ENCODE data around the gene CHST8.
"Not testable (repeated sequence)": the region's sequence is repeated elsewhere in the genome, so short reads cannot be mapped to it uniquely, and the experiment has no call there.

The CHST8 gene

DNA sequence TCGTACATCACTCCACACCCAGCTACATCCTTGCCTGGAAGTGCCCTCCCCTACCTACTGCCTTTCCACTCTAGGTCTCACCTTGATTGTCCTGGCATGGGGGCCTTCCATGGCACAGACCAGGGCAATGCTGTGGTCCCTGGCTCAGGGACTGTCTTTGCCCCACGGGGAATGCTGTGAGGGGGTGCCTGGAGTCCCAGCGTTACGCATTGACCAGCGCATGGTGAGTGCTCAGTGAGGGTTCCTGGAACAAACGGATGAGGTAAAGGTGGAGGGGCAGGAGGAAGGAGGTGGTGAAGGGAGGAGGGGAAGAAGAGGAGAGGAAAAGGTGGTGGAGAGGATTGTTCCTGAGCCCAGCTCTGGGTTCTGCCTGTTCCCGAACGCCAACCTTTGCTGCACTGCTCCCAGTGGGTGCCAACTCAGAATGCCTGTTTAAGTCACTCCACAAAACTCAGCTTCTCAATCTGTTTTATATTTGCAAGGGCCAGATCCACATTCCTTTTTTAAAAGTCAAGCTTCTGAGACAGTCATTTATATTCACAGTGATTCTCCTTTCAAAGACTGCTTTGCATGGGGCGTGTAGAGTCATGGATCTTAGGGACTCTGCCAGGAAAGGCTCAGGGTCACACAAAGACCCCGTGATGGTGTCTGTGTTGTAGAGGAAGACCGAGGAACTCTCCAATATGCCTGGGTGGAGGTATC, 40.8 kb downstream of the CHST8 start:
- H3K4me3 ChIP-seq (ENCODE audit: insufficient read depth, low read length, poor library complexity, severe bottlenecking), result no peak overlapping the region
- H3K27me3 ChIP-seq (ENCODE audit: low read length), result no peaks in the 10 kb centered on the region
- H3K36me3 ChIP-seq (ENCODE audit: low read length), result no peaks in the 10 kb centered on the region
- no peaks in the 10 kb centered on the region for H4K20me1 ChIP-seq (ENCODE audit: low read depth, low read length)
- no peaks in the 10 kb centered on the region for H3K79me2 ChIP-seq (ENCODE audit: insufficient read depth, low read length)
- no peak overlapping the region for H3K27ac ChIP-seq (ENCODE audit: low read depth, low read length)
- H3K4me2 ChIP-seq (ENCODE audit: low read depth, low read length, poor library complexity, severe bottlenecking), result no peak overlapping the region
- TF ChIP-seq EZH2phosphoT487 (conservative IDR thresholded peaks at IDR 0.05; ENCODE audit: low read length) (no peak), CTCF (IDR thresholded peaks at IDR 0.05; ENCODE audit: insufficient read depth, low read length, poor library complexity, severe bottlenecking) (no peak)
- H3K9ac ChIP-seq (ENCODE audit: low read length), result no peak overlapping the region
- no peaks in the 10 kb centered on the region for H3K9me2 ChIP-seq (replicated peaks; ENCODE audit: insufficient read depth, low read length)
- H3K9me3 ChIP-seq (ENCODE audit: insufficient read depth, low read length), result no peaks in the 10 kb centered on the region
- no peak overlapping the region for H2AFZ ChIP-seq (ENCODE audit: low read depth, low read length, severe bottlenecking)
- H3F3A ChIP-seq (ENCODE audit: insufficient read depth), result no peaks in the 10 kb centered on the region

DNA sequence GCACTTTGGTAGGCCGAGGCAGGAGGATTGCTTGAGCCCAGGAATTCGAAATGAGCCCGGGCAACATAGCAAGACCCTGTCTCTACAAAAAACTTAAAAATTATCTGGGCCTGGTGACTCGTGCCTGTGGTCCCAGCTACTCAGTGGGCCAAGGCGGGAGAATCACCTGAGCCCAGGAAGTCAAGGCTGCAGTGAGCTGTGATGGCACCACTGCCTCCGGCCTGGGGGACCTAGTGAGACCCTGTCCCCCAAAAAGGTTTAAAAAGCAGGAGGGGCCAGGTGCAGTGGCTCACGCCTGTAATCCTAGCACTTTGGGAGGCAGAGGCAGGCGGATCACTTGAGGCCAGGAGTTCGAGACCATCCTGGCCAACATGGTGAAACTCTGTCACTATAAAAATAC, 41.6 kb downstream of the CHST8 start:
- H3K79me2 ChIP-seq (ENCODE audit: insufficient read depth, low read length); H3K4me2 ChIP-seq (ENCODE audit: low read depth, low read length, poor library complexity, severe bottlenecking): not testable (repeated sequence)

DNA sequence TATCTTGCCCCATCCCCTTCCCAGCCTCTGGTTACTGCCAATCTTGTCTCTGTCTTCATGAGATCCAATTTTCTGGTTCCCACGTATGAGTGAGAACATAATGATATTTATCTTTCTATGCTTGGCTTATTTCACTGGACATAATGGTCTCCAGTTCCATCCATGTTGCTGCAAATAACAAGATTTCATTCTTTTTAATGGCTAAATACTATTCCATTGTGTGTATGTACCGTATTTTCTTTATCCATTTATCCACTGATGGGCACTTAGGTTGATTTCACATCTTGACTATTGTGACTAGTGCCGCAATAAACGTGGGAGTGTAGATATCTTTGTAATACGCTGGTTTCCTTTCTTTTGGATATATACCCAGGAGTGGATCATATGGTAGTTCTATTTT, 43.0 kb downstream of the CHST8 start:
- no peak for TF ChIP-seq CTCF (IDR thresholded peaks at IDR 0.05; ENCODE audit: insufficient read depth, low read length, poor library complexity, severe bottlenecking)
- no peak for TF ChIP-seq EZH2phosphoT487 (conservative IDR thresholded peaks at IDR 0.05; ENCODE audit: low read length)
- no peaks in the 10 kb centered on the region for H3K9me3 ChIP-seq (ENCODE audit: insufficient read depth, low read length)
- H3K27ac ChIP-seq (ENCODE audit: low read depth, low read length), result no peak overlapping the region
- no peak overlapping the region for H2AFZ ChIP-seq (ENCODE audit: low read depth, low read length, severe bottlenecking)
- no peak overlapping the region for H3K4me2 ChIP-seq (ENCODE audit: low read depth, low read length, poor library complexity, severe bottlenecking)
- no peaks in the 10 kb centered on the region for H3K36me3 ChIP-seq (ENCODE audit: low read length)
- H3K27me3 ChIP-seq (ENCODE audit: low read length), result no peaks in the 10 kb centered on the region
- no peaks in the 10 kb centered on the region for H3K79me2 ChIP-seq (ENCODE audit: insufficient read depth, low read length)
- H3K4me3 ChIP-seq (ENCODE audit: insufficient read depth, low read length, poor library complexity, severe bottlenecking), result no peak overlapping the region
- no peaks in the 10 kb centered on the region for H4K20me1 ChIP-seq (ENCODE audit: low read depth, low read length)
- no peaks in the 10 kb centered on the region for H3K9me2 ChIP-seq (replicated peaks; ENCODE audit: insufficient read depth, low read length)
- H3K9ac ChIP-seq (ENCODE audit: low read length), result no peak overlapping the region
- H3F3A ChIP-seq (ENCODE audit: insufficient read depth), result no peaks in the 10 kb centered on the region

More for the DNA sequence above, 41.6 kb downstream of the CHST8 start:
- not testable (repeated sequence) for H3K9me2 ChIP-seq (replicated peaks; ENCODE audit: insufficient read depth, low read length); H3K9me3 ChIP-seq (ENCODE audit: insufficient read depth, low read length); H3K27me3 ChIP-seq (ENCODE audit: low read length); H3K9ac ChIP-seq (ENCODE audit: low read length); H4K20me1 ChIP-seq (ENCODE audit: low read depth, low read length); H2AFZ ChIP-seq (ENCODE audit: low read depth, low read length, severe bottlenecking); H3F3A ChIP-seq (ENCODE audit: insufficient read depth); H3K27ac ChIP-seq (ENCODE audit: low read depth, low read length); H3K36me3 ChIP-seq (ENCODE audit: low read length); H3K4me3 ChIP-seq (ENCODE audit: insufficient read depth, low read length, poor library complexity, severe bottlenecking)

DNA sequence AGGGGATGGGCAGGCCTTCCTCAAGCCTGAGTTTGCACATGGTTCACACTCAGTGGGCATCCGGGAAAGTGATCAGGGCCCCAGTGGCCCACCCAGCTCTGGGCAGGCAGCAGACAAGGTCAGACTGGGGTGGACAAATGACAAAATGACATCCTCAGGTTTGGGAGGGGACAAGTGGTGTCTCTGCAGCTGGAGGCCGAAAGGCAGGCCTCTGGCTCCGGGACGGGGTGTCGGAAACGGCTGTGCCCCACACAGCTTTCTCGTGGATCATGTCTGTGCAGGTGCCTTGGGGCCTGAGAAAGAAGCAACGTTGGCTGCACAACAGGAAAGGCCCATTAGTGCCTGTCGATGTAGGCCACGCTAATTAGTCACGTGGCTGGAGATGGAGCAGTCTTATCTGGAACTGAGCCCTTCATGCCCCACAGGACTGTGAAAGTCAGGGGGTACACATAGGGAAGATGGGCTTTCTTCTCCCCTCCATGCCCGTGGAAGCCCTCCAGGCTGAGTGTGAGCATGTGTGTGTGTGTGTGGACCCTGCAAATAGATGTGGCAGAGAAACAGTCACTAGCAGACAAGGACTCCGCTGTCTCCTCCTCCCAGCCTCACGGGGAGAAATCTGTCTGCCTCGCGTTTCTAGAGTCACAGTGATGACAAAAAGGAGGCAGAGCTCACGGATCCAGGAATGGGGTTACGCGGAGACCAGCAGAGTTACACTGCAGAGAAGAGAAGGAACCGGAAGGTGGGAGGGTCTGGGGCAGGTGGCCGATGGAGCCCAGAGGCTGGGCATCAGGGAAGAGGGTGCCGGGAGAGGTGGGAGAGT, 44.2 kb downstream of the CHST8 start:
- H3K36me3 ChIP-seq (ENCODE audit: low read length), result no peaks in the 10 kb centered on the region
- no peak overlapping the region for H3K27ac ChIP-seq (ENCODE audit: low read depth, low read length)
- H3K9ac ChIP-seq (ENCODE audit: low read length), result no peak overlapping the region
- H4K20me1 ChIP-seq (ENCODE audit: low read depth, low read length), result no peaks in the 10 kb centered on the region
- no peak overlapping the region for H2AFZ ChIP-seq (ENCODE audit: low read depth, low read length, severe bottlenecking)
- TF ChIP-seq CTCF (IDR thresholded peaks at IDR 0.05; ENCODE audit: insufficient read depth, low read length, poor library complexity, severe bottlenecking), result no peak
- no peak for TF ChIP-seq EZH2phosphoT487 (conservative IDR thresholded peaks at IDR 0.05; ENCODE audit: low read length)
- no peaks in the 10 kb centered on the region for H3K9me3 ChIP-seq (ENCODE audit: insufficient read depth, low read length)
- H3K4me2 ChIP-seq (ENCODE audit: low read depth, low read length, poor library complexity, severe bottlenecking), result no peak overlapping the region
- H3F3A ChIP-seq (ENCODE audit: insufficient read depth), result no peaks in the 10 kb centered on the region
- H3K79me2 ChIP-seq (ENCODE audit: insufficient read depth, low read length), result no peaks in the 10 kb centered on the region
- no peak overlapping the region for H3K4me3 ChIP-seq (ENCODE audit: insufficient read depth, low read length, poor library complexity, severe bottlenecking)
- H3K9me2 ChIP-seq (replicated peaks; ENCODE audit: insufficient read depth, low read length), result no peaks in the 10 kb centered on the region
- H3K27me3 ChIP-seq (ENCODE audit: low read length), result no peaks in the 10 kb centered on the region
